Activated CD8-positive, alpha-beta memory T cell treated with anti-CD3 and anti-CD28 coated beads, Interleukin-2, amount 10 ng/mL, durations not matched to agents 7 days and 5 days (primary cell): ENCODE measurements around the gene HSF5. TPM values are rescaled to one million over a fixed set of nuclear protein-coding genes. Genes with fewer than 3 reads are reported as not detected.
"Not testable (repeated sequence)": the region's sequence is repeated elsewhere in the genome, so short reads cannot be mapped to it uniquely, and the experiment has no call there.

Experiments used
- ATAC-seq: fragments of 150-1000 bp; cut with Tn5 transposase; one replicate; pipeline ENCODE4 v1.10.0; 2021; ENCODE audit warnings: moderate library complexity
- CTCF ChIA-PET: fragments of 350-600 bp; sonication (Branson Sonifier 250); formaldehyde crosslinking; loops from one replicate; lab custom pipeline; 2021; ENCODE audit warnings: antibody characterized with exemption; lab: Charles Lee
- DNase-seq: peaks from one replicate; pipeline ENCODE4 v3.0.0-alpha.2; 2020
- H3K27ac Mint-ChIP-seq: one replicate; pipeline ENCODE4 v1.8.0; 2021; ENCODE audit warnings: mild to moderate bottlenecking, mixed read lengths
- H3K27me3 Mint-ChIP-seq: one replicate; pipeline ENCODE4 v1.8.0; 2021; ENCODE audit warnings: mixed read lengths
- H3K36me3 Mint-ChIP-seq: one replicate; pipeline ENCODE4 v1.8.0; 2021; ENCODE audit warnings: mild to moderate bottlenecking, mixed read lengths
- H3K4me1 Mint-ChIP-seq: one replicate; pipeline ENCODE4 v1.8.0; 2021; ENCODE audit warnings: mixed read lengths
- H3K4me3 Mint-ChIP-seq: one replicate; pipeline ENCODE4 v1.8.0; 2021; ENCODE audit warnings: mild to moderate bottlenecking, moderate library complexity, mixed read lengths
- H3K9me3 Mint-ChIP-seq: one replicate; pipeline ENCODE4 v1.8.0; 2022; ENCODE audit warnings: low read depth, mixed read lengths
- total RNA-seq, 2 experiments: library from RNA; stranded (reverse); gene quantifications; one replicate each; pipeline ENCODE4 v1.2.3, GENCODE V29; 2021

Gene HSF5
- total RNA-seq, 2 experiments from 2014 or later: 0.41 to 0.61 TPM

GRCh38 chr17:58492238-58493121, 4.3 kb upstream of the HSF5 start:
- Mint-ChIP-seq H3K9me3 (no peaks in the 10 kb centered on the region), H3K4me1 (peaks cover 22% of the 10 kb centered on the region), H3K4me3 (no peak overlapping the region), H3K27ac (peak overlapping the region; percentile 21), H3K27me3 (no peaks in the 10 kb centered on the region), H3K36me3 (peaks cover 51% of the 10 kb centered on the region)
- CTCF ChIA-PET: no interaction called here
- DNase-seq (no peak), ATAC-seq (peak; percentile 71)

GRCh38 chr17:58491510-58492045, 3.4 kb upstream of the HSF5 start:
- Mint-ChIP-seq H3K4me3 (no peak overlapping the region), H3K36me3 (peaks cover 51% of the 10 kb centered on the region), H3K4me1 (peaks cover 24% of the 10 kb centered on the region), H3K9me3 (no peaks in the 10 kb centered on the region), H3K27me3 (no peaks in the 10 kb centered on the region), H3K27ac (no peak overlapping the region)
- DNase-seq (no peak), ATAC-seq (no peak)
- CTCF ChIA-PET: no interaction called here

GRCh38 chr17:58488428-58488890, 251 bp upstream of the HSF5 start:
- no peaks in the 10 kb centered on the region for H3K9me3 Mint-ChIP-seq
- H3K4me1 Mint-ChIP-seq: peaks cover 18% of the 10 kb centered on the region
- no peaks in the 10 kb centered on the region for H3K27me3 Mint-ChIP-seq
- H3K36me3 Mint-ChIP-seq: peaks cover 35% of the 10 kb centered on the region
- DNase-seq: no peak
- H3K27ac Mint-ChIP-seq: no peak overlapping the region
- no peak for ATAC-seq
- peak overlapping the region; percentile 33 for H3K4me3 Mint-ChIP-seq
- CTCF ChIA-PET: interaction anchor here (0.6 to 1.2 kb wide), 13 partner anchors 8 to 288 kb away, joined by 3 to 11 read pairs (median 3); partner anchors contain the start of gene SUPT4H1

- H3K27ac Mint-ChIP-seq: no peak overlapping the region
- H3K27me3 Mint-ChIP-seq: no peaks in the 10 kb centered on the region
- DNase-seq (no peak), ATAC-seq (no peak)
- H3K36me3 Mint-ChIP-seq: peaks cover 9% of the 10 kb centered on the region
- H3K4me3 Mint-ChIP-seq: no peak overlapping the region
- H3K9me3 Mint-ChIP-seq: no peaks in the 10 kb centered on the region
- CTCF ChIA-PET: interaction anchor here (0.7 kb wide), 1 partner anchor 491 kb away, joined by 3 read pairs; no protein-coding TSS in a partner anchor
- peaks cover 8% of the 10 kb centered on the region for H3K4me1 Mint-ChIP-seq
These were observed 3.6 kb downstream of the HSF5 start for GRCh38 chr17:58484600-58484999.

GRCh38 chr17:58481798-58482197, 6.4 kb downstream of the HSF5 start:
- H3K4me1 Mint-ChIP-seq, DNase-seq, H3K27me3 Mint-ChIP-seq, H3K9me3 Mint-ChIP-seq, H3K36me3 Mint-ChIP-seq, ATAC-seq, H3K4me3 Mint-ChIP-seq, H3K27ac Mint-ChIP-seq: not testable (repeated sequence)
- CTCF ChIA-PET: interaction anchor here (1.4 kb wide), 1 partner anchor 19 kb away, joined by 3 read pairs; no protein-coding TSS in a partner anchor

- Mint-ChIP-seq H3K4me3 (no peak overlapping the region), H3K27me3 (no peaks in the 10 kb centered on the region), H3K27ac (no peak overlapping the region), H3K36me3 (no peaks in the 10 kb centered on the region), H3K9me3 (no peaks in the 10 kb centered on the region), H3K4me1 (no peaks in the 10 kb centered on the region)
- CTCF ChIA-PET: no interaction called here
- ATAC-seq: no peak
- DNase-seq: no peak
These were observed 8.1 kb downstream of the HSF5 start for GRCh38 chr17:58480090-58480489.

GRCh38 chr17:58476812-58477211, 11.4 kb downstream of the HSF5 start:
- H3K4me1 Mint-ChIP-seq: no peaks in the 10 kb centered on the region
- CTCF ChIA-PET: no interaction called here
- no peak for ATAC-seq

GRCh38 chr17:58475985-58476384, 12.2 kb downstream of the HSF5 start:
- Mint-ChIP-seq H3K9me3 (no peaks in the 10 kb centered on the region), H3K4me1 (no peaks in the 10 kb centered on the region), H3K27me3 (no peaks in the 10 kb centered on the region), H3K27ac (no peak overlapping the region), H3K36me3 (no peaks in the 10 kb centered on the region), H3K4me3 (no peak overlapping the region)
- ATAC-seq (no peak), DNase-seq (no peak)
- CTCF ChIA-PET: no interaction called here

More at GRCh38 chr17:58476812-58477211, 11.4 kb downstream of the HSF5 start:
- H3K4me3 Mint-ChIP-seq: no peak overlapping the region
- no peaks in the 10 kb centered on the region for H3K9me3 Mint-ChIP-seq
- no peak for DNase-seq
- no peaks in the 10 kb centered on the region for H3K27me3 Mint-ChIP-seq
- no peaks in the 10 kb centered on the region for H3K36me3 Mint-ChIP-seq
- H3K27ac Mint-ChIP-seq: no peak overlapping the region

- Mint-ChIP-seq H3K27ac (no peak overlapping the region), H3K4me1 (no peaks in the 10 kb centered on the region), H3K9me3 (no peaks in the 10 kb centered on the region), H3K27me3 (no peaks in the 10 kb centered on the region), H3K4me3 (no peak overlapping the region), H3K36me3 (no peaks in the 10 kb centered on the region)
- ATAC-seq (no peak), DNase-seq (no peak)
- CTCF ChIA-PET: no interaction called here
These were observed 17.9 kb downstream of the HSF5 start for GRCh38 chr17:58470356-58470755.

GRCh38 chr17:58468944-58469343, 19.3 kb downstream of the HSF5 start:
- H3K4me3 Mint-ChIP-seq: no peak overlapping the region
- CTCF ChIA-PET: interaction anchor here (1.0 to 2.0 kb wide), 2 partner anchors 19 to 269 kb away, joined by 3 to 5 read pairs; partner anchors contain the start of gene HSF5
- DNase-seq: no peak
- no peak overlapping the region for H3K27ac Mint-ChIP-seq
- no peaks in the 10 kb centered on the region for H3K27me3 Mint-ChIP-seq
- H3K4me1 Mint-ChIP-seq: no peaks in the 10 kb centered on the region
- H3K36me3 Mint-ChIP-seq: no peaks in the 10 kb centered on the region
- no peaks in the 10 kb centered on the region for H3K9me3 Mint-ChIP-seq
- no peak for ATAC-seq

GRCh38 chr17:58455491-58455890, 32.7 kb downstream of the HSF5 start:
- H3K4me3 Mint-ChIP-seq: no peak overlapping the region
- H3K9me3 Mint-ChIP-seq: no peaks in the 10 kb centered on the region
- no peak overlapping the region for H3K27ac Mint-ChIP-seq

GRCh38 chr17:58452738-58453137, 35.5 kb downstream of the HSF5 start:
- no peaks in the 10 kb centered on the region for H3K4me1 Mint-ChIP-seq
- peaks cover 2% of the 10 kb centered on the region for H3K36me3 Mint-ChIP-seq
- no peaks in the 10 kb centered on the region for H3K27me3 Mint-ChIP-seq
- H3K27ac Mint-ChIP-seq: no peak overlapping the region
- CTCF ChIA-PET: interaction anchor here (0.7 kb wide), 1 partner anchor 203 kb away, joined by 3 read pairs; no protein-coding TSS in a partner anchor
- ATAC-seq (no peak), DNase-seq (no peak)
- no peak overlapping the region for H3K4me3 Mint-ChIP-seq
- no peaks in the 10 kb centered on the region for H3K9me3 Mint-ChIP-seq

More at GRCh38 chr17:58455491-58455890, 32.7 kb downstream of the HSF5 start:
- ATAC-seq (no peak), DNase-seq (no peak)
- Mint-ChIP-seq H3K4me1 (no peaks in the 10 kb centered on the region), H3K36me3 (peaks cover 2% of the 10 kb centered on the region), H3K27me3 (no peaks in the 10 kb centered on the region)
- CTCF ChIA-PET: no interaction called here

GRCh38 chr17:58447039-58447975, 40.9 kb downstream of the HSF5 start:
- H3K27ac Mint-ChIP-seq: no peak overlapping the region
- DNase-seq (peak; percentile 86), ATAC-seq (peak; percentile 97)
- H3K27me3 Mint-ChIP-seq: no peaks in the 10 kb centered on the region
- peaks cover 5% of the 10 kb centered on the region for H3K4me1 Mint-ChIP-seq
- H3K4me3 Mint-ChIP-seq: no peak overlapping the region
- CTCF ChIA-PET: interaction anchor here (0.8 to 3.6 kb wide), 12 partner anchors 9 to 247 kb away, joined by 3 to 25 read pairs (median 3); partner anchors contain the start of gene HSF5
- no peaks in the 10 kb centered on the region for H3K36me3 Mint-ChIP-seq
- H3K9me3 Mint-ChIP-seq: no peaks in the 10 kb centered on the region
